Cardiac fibroblast (primary cell): ENCODE measurements around the gene LUC7L2.
"Not testable (repeated sequence)": the region's sequence is repeated elsewhere in the genome, so short reads cannot be mapped to it uniquely, and the experiment has no call there.

Source experiments
- DNase-seq, 2 donors: peaks; one replicate each; pipeline versions ENCODE4 v3.0.0 to v3.0.0-alpha.2; 2010; ENCODE audit warnings: low read depth in 2 of 2
- H3K4me3 ChIP-seq, 2 donors: replicated peaks in 1 of 2; 1 replicate in 1 of 2; 2 replicates in 1 of 2; pipeline ENCODE4 v1.5.1; 2011; ENCODE audit warnings: low read depth in 2 of 2, low read length in 2 of 2, mild to moderate bottlenecking in 2 of 2, moderate library complexity in 1 of 2
- TF ChIP-seq, protein P1 (sequence below): IDR thresholded peaks from one replicate; pipeline ENCODE4 v1.5.1; 2011; ENCODE audit warnings: low read depth, mild to moderate bottlenecking, low read length, inconsistent platforms

Gene LUC7L2

DNA sequence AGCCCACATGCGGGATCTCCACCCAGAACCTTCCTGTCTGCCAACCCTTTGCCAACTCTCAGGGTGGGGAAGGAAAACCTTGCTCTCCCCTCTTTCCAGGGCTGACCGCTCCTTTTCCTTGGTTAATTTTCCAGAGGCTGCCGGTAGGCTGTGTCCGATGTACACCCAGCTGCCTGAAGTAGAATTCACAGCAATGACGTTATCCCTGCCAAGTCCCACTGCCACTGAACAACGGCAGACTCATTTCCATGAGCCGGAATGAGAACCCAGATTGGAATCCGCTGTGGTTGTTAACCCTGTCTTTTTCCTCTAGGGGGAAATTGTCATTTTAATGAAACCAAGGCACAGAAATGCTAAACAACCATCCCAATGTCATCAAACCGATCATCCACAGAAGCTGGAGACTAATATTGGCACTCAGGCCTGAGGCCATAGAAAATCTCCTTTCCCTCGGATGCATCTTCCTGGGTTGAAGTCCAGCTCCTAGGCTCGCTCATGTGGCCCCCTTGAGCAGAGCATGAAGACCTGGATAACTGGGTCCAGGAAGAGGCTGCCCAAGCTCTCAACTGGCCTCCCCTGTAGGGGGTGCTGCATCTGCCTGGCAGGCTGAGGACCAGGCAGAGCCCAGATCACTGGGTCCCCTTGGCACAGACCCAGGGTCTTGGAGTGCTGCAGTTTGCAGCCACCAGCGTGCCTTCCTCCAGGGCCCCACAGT, 93.4 kb downstream of the LUC7L2 start:
- H3K4me3 ChIP-seq = no peak overlapping the region
- DNase-seq = peak; percentile 27 to 75
- TF ChIP-seq, protein P1, sequence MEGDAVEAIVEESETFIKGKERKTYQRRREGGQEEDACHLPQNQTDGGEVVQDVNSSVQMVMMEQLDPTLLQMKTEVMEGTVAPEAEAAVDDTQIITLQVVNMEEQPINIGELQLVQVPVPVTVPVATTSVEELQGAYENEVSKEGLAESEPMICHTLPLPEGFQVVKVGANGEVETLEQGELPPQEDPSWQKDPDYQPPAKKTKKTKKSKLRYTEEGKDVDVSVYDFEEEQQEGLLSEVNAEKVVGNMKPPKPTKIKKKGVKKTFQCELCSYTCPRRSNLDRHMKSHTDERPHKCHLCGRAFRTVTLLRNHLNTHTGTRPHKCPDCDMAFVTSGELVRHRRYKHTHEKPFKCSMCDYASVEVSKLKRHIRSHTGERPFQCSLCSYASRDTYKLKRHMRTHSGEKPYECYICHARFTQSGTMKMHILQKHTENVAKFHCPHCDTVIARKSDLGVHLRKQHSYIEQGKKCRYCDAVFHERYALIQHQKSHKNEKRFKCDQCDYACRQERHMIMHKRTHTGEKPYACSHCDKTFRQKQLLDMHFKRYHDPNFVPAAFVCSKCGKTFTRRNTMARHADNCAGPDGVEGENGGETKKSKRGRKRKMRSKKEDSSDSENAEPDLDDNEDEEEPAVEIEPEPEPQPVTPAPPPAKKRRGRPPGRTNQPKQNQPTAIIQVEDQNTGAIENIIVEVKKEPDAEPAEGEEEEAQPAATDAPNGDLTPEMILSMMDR = peak; percentile 1

DNA sequence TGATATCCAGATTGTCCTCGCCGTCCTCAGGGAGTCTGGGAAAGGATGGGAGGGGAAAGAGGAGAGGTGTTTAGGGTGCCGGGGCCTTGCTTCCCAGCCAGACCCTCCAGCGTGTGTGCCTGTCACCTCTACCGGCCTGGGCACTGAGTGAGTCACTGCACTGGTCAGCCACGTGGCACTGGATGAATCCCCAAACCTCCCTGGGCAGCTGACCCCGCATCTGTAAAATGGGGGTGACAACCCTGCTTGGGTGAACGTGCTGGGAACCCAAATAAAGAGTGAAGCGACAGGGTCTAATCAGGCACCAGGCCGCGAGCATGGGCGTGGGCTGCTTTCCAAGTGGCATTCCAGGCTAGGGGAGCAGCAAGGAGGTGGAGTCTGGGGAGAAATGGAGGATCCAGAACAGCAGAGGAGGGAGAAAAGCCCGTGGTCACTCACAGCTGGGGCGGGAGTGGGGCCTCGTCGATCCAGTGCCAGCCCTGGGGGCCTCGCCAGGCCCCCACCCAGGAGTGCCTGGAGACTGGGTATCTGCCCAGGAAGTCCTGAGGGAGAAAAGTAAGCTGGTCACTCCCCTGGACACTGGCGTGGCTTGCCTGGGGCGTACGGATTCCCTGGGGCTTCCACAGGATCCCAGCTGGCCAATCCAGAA, 94.1 kb downstream of the LUC7L2 start:
- TF ChIP-seq, protein P1 = no peak
- no peak overlapping the region for H3K4me3 ChIP-seq
- DNase-seq = no peak

DNA sequence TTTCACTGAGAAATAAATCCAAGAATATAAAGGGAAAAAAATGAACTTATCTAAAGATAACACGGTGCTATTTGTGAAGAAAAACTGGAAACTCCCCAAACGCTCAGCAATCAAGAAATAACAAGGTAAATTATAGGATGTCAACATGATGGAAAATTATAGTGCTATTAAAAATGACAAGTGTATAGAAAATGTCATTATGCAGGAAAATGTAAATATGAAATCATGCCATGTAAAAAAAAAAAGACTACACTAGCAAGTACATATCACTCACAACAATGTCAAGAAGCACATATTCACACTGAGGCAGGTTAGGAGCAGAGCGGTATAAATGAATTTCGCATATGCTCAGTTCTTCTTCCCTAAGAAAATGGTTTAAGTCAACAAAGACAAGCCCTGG, 96.1 kb downstream of the LUC7L2 start:
- DNase-seq = no peak
- H3K4me3 ChIP-seq = no peak overlapping the region
- TF ChIP-seq, protein P1 = no peak

DNA sequence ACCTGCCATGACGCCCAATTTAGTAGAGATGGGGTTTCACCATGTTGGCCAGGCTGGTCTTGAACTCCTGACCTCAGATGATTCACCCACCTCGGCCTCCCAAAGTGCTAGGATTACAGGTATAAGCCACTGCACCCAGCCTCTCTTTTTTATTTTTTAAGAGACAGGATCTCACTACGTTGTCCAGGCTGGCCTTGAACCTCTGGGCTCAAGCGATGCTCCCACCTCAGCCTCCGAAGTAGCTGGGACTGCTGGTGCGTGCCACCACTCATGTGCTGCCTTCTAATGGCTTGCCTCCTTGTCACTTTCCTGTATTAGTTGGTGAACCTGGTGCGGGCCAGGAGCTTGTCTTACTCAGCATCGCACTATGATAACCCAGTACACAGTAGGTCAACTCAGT, 96.8 kb downstream of the LUC7L2 start:
- TF ChIP-seq, protein P1 = no peak
- no peak overlapping the region for H3K4me3 ChIP-seq
- DNase-seq = no peak

DNA sequence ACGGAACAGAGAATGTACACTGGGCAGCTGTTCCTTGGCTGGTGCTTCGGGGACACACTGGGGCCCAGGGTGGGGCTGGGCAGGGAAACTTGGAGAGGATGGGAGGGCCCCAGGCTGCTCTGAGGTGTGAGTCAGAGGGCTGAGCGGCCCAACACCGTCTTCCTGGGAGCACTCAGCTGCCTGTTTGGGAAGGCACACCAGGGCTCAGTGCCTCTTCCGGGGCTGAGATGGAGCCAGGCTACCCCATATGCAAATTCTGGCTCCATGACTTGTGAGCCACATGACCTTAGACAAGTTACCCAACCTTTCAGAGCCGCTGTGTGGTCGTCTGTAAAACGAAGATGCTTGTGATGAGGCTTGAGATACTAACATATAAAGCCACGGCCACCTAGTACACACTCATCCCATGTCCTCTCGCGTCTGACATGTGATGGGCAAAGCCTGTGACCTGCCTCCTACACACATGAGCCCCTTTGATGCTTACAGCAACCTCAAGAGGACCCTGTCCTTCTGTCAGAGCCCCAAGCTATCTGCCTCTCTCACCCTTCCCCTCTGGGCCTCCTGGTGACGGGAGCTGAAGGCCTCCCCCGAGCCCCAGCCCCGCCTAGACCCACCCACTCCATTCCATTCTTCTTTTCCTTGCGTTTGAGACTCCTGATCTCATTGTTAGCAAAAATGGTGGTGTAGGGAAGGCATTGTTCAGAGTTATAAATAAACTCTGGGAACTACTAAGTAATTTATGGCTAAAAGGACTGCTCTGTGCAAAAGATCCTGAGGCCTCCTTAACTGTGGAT, 97.7 kb downstream of the LUC7L2 start:
- H3K4me3 ChIP-seq = no peak overlapping the region
- TF ChIP-seq, protein P1 = no peak
- DNase-seq = peak; percentile 36 to 59

DNA sequence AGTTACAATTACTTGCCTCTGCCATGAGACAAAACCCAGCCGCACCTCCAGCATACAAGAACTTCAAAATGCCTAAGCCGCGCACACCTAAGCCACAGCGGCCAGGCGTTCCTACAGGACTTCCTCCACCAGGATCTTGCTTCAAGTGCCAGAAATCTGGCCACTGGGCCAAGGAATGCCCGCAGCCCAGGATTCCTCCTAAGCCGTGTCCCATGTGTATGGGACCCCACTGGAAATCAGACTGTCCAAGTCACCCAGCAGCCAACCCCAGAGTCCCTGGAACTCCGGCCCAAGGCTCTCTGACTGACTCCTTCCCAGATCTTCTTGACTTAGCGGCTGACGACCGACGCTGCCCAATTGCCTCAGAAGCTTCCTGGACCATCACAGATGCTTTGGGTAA, 103.7 kb downstream of the LUC7L2 start:
- H3K4me3 ChIP-seq, DNase-seq: not testable (repeated sequence)

DNA sequence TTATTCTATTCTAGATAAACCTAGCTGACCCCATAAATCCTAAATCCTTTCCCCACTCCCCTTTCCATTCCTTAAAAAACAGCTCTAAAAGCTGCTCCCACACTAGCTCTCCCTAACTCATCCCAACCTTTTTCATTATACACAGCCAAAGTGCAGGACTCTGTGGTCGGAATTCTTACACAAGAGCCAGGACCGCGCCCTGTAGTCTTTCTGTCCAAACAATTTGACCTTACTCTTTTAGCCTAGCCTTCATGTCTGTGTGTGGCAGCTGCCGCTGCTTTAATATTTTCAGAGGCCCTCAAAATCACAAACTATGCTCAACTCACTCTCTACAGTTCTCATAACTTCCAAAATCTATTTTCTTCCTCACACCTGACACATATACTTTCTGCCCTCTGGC, 104.8 kb downstream of the LUC7L2 start:
- not testable (repeated sequence) for DNase-seq, H3K4me3 ChIP-seq

DNA sequence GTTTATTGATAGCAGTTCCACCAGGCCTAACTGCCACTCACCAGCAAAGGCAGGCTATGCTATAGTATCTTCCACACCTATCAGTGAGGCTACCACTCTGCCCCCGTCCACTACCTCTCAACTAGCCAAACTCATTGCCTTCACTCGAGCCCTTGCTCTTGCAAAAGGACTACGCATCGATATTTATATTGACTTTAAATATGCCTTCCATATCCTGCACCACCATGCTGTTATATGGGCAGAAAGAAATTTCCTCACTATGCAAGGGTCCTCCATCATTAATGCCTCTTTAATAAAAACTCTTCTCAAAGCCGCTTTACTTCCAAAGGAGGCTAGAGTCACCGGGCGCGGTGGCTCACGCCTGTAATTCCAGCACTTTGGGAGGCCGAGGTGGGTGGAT, 105.4 kb downstream of the LUC7L2 start:
- DNase-seq = not testable (repeated sequence)

DNA sequence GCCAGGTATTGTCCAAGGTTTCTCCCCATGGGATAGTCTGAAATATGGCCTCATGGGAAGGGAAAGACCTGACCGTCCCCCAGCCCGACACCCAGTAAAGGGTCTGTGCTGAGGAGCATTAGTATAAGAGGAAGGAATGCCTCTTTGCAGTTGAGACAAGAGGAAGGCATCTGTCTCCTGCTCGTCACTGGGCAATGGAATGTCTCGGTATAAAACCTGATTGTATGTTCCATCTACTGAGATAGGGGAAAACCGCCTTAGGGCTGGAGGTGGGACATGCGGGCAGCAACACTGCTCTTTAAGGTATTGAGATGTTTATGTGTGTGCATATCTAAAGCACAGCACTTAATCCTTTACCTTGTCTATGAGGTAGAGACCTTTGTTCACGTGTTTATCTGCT, 108.0 kb downstream of the LUC7L2 start:
- not testable (repeated sequence) for DNase-seq, H3K4me3 ChIP-seq

More for the DNA sequence above, 105.4 kb downstream of the LUC7L2 start:
- not testable (repeated sequence) for H3K4me3 ChIP-seq

DNA sequence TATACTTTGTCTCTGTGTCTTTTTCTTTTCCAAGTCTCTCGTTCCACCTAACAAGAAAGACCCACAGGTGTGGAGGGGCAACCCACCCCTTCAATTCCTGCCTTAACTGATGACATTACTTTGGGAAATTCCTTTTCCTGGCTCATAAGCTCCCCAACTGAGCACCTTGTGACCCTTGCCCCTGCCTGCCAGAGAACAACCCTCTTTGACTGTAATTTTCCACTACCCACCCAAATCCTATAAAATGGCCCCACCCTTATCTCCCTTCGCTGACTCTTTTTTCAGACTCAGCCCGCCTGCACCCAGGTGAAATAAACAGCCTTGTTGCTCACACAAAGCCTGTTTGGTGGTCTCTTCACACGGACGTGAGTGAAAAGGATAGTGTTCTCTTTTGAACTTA, 108.6 kb downstream of the LUC7L2 start:
- not testable (repeated sequence) for DNase-seq, H3K4me3 ChIP-seq
